Natural killer cell treated with Interleukin-12 subunit alpha and Interleukin-12 subunit beta and Interleukin-15 and Interleukin-18, amount 100 ng/mL, for 72 hours (primary cell): ENCODE measurements around the gene EPSTI1. TPM values are rescaled to one million over a fixed set of nuclear protein-coding genes. Genes with fewer than 3 reads are reported as not detected.
"Not testable (repeated sequence)": the region's sequence is repeated elsewhere in the genome, so short reads cannot be mapped to it uniquely, and the experiment has no call there.

Experiments
- ATAC-seq, 2 donors: fragments of 150-1000 bp; cut with Tn5 transposase in 1 of 2; sonication (Bioruptor Pico), chemical (Tn5 transposase) in 1 of 2; 2 replicates each; pipeline ENCODE4 v1.10.0; 2021
- DNase-seq: peaks from one replicate; pipeline ENCODE4 v3.0.0; 2022; ENCODE audit warnings: low spot score
- H3K27ac Mint-ChIP-seq, 2 donors: 1 replicate in 1 of 2; 2 replicates in 1 of 2; pipeline ENCODE4 v1.8.0; 2022; ENCODE audit warnings: mixed read lengths in 2 of 2, mild to moderate bottlenecking in 1 of 2, moderate library complexity in 1 of 2
- H3K27me3 Mint-ChIP-seq, 2 donors: 1 replicate in 1 of 2; 2 replicates in 1 of 2; pipeline ENCODE4 v1.8.0; 2022; ENCODE audit warnings: mixed read lengths in 2 of 2
- H3K36me3 Mint-ChIP-seq: one replicate; pipeline ENCODE4 v1.8.0; 2022; ENCODE audit warnings: mixed read lengths
- H3K4me1 Mint-ChIP-seq, 2 donors: 1 replicate in 1 of 2; 2 replicates in 1 of 2; pipeline ENCODE4 v1.8.0; 2022; ENCODE audit warnings: low read depth in 2 of 2, mixed read lengths in 2 of 2, mild to moderate bottlenecking in 1 of 2
- H3K4me3 Mint-ChIP-seq: one replicate; pipeline ENCODE4 v1.8.0; 2022; ENCODE audit warnings: mixed read lengths
- H3K9me3 Mint-ChIP-seq: 2 replicates; pipeline ENCODE4 v1.8.0; 2022; ENCODE audit warnings: mixed read lengths
- total RNA-seq, 2 donors: library from RNA; stranded (reverse); gene quantifications; one replicate each; pipeline ENCODE4 v1.2.3, GENCODE V29; 2022

The EPSTI1 gene
- total RNA-seq, 2 donors from 2014 or later: 29.6 to 37.9 TPM

DNA sequence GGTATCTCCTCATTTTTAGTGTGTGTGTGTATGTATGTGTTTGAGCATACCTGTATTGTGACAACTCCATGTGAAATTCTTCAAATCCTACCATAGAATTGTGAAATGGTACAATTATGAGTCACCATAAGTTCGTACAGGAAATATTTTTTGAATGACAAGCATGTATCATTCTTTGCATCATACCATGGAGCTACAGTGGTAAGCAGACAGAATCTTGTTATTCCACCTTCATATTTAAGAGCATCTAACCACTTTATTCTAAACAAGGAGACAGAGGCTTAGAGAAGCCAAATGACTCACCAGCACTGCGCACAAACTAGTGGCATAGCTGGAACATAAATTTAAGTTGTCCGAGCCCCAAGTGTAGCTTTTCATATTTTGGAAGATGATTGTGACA, 4.5 kb upstream of the EPSTI1 start:
- peak overlapping the region; percentile 64 for H3K4me3 Mint-ChIP-seq
- ATAC-seq: peak; percentile 60 to 62
- H3K9me3 Mint-ChIP-seq: no peaks in the 10 kb centered on the region
- H3K27ac Mint-ChIP-seq: peak overlapping the region; percentile 91 to 99
- H3K36me3 Mint-ChIP-seq: no peaks in the 10 kb centered on the region
- H3K4me1 Mint-ChIP-seq: peaks cover 54 to 59% of the 10 kb centered on the region in 2 donors
- DNase-seq: no peak
- H3K27me3 Mint-ChIP-seq: no peaks in the 10 kb centered on the region

DNA sequence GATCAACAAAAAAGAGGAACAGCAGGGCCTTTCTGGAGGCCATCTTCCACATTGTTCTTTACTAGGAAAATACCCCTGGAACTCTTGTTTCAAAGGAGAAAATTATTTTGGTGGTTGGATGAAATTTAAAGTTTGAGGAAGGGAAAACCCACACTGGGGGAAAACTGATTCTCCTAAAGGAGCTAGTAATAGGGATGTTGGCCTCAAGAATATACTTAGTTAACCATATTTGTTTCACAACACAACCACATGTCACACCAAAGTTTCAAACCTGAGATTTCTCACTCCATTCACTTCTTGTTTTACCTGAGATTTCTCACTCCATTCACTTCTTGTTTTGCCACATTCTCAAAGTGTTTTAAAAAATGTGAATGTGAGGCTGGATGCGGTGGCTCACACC, 2.8 kb upstream of the EPSTI1 start:
- Mint-ChIP-seq H3K4me3 (no peak overlapping the region), H3K9me3 (no peaks in the 10 kb centered on the region), H3K27me3 (no peaks in the 10 kb centered on the region), H3K36me3 (no peaks in the 10 kb centered on the region), H3K27ac (peak overlapping the region; percentile 99 to 100), H3K4me1 (peaks cover 68 to 69% of the 10 kb centered on the region in 2 donors)
- no peak for ATAC-seq
- DNase-seq: no peak

DNA sequence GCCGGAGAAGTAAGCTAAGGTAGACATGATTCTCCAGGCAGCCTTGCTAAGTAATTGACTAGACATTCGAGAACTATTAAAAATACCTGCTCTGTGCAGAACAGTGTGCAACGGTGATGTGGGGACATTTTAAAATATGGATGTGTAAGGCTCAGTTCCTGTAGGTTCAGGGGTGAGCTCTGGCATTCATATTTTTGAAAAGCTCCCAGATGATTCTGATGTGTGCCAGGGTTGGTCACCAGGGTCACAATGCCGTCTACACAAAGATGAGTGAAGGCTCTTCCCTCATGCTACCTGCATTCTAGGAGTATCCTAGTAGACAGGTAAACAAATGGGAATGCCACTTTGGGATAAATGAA, 702 bp upstream of the EPSTI1 start:
- peaks cover 67 to 69% of the 10 kb centered on the region in 2 donors for H3K4me1 Mint-ChIP-seq
- no peaks in the 10 kb centered on the region for H3K27me3 Mint-ChIP-seq
- no peaks in the 10 kb centered on the region for H3K9me3 Mint-ChIP-seq
- DNase-seq (no peak), ATAC-seq (peak in 1 of 2 donors; percentile 2)
- H3K4me3 Mint-ChIP-seq: peak overlapping the region; percentile 83
- peak overlapping the region; percentile 99 to 100 for H3K27ac Mint-ChIP-seq
- H3K36me3 Mint-ChIP-seq: no peaks in the 10 kb centered on the region

DNA sequence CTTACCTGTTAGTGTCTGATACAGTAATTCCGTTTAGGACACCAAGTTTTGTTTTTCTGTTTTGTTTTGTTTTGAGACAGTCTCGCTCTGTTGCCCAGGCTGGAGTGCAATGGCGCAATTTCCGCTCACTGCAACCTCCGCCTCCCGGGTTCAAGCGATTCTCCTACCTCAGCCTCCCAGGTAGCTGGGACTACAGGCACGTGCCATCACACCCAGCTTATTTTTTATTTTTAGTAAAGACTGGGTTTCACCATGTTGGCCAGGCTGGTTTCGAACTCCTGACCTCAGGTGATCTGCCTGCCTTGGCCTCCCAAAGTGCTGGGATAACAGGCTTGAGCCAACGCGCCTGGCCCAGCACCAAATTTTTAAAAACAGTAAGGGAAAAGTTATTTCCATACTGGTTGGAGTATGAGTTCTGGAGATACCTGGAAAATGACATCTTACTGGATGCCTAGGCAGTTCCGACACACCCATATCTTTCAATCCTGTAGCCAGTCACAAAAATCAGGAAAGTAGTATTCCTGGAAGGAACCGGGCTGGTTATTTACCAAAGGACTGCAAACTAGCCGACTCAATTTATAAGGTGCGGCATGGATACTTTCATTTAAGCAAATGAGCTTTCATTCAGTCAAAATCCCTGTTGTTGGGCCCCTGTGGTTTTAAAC, 676 bp downstream of the EPSTI1 start:
- not testable (repeated sequence) for ATAC-seq, H3K27me3 Mint-ChIP-seq, H3K9me3 Mint-ChIP-seq, DNase-seq, H3K36me3 Mint-ChIP-seq
- peaks cover 53 to 56% of the 10 kb centered on the region in 2 donors for H3K4me1 Mint-ChIP-seq
- H3K4me3 Mint-ChIP-seq: peak overlapping the region; percentile 83
- H3K27ac Mint-ChIP-seq: peak overlapping the region; percentile 99 to 100

DNA sequence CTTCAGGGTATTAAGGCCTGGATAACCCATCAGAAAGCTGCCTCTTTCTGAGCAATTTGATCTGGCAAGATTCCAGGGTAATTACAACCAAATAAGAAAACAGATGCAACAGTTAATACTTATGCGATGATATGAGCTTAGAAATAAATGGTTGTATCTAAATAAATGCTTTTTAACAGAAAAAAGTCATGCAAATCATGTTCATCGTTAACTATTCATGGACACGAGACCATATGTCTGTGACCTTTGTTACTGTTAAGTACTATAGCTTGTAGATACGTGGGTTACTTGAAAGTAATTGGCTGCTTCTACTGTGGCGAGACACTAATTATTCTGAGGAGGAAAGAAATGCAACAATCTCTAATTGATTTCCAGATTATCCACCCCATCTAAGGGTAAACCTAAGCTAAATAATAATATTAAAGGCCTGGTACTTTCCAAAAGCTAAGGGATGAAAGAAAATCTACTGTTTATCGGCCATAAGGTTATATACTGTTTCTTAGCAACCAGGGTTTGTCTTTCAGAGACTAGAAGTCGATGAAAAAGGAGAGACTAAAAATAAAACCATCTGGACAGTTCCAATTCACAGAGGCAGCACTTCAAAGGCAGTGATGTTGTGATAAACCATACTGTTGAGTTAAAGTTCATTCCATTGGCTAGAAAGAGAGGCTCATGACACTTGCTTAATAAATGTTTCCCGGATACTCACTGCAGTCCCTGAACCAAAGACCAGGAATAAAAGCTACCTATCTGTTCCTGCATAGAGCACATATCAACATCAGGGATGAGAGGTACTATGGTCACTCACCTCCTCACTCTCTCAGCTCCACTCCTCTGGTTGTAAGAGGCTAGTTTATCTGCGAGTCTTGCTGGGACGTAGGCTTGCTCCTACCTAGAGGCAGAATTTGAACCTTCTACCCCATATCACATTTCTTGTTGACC, 1.5 kb downstream of the EPSTI1 start:
- Mint-ChIP-seq H3K27me3 (no peaks in the 10 kb centered on the region), H3K9me3 (no peaks in the 10 kb centered on the region), H3K4me1 (peaks cover 50 to 54% of the 10 kb centered on the region in 2 donors), H3K4me3 (peak overlapping the region; percentile 83), H3K27ac (peak overlapping the region; percentile 99 to 100), H3K36me3 (no peaks in the 10 kb centered on the region)
- no peak for DNase-seq
- ATAC-seq: no peak

DNA sequence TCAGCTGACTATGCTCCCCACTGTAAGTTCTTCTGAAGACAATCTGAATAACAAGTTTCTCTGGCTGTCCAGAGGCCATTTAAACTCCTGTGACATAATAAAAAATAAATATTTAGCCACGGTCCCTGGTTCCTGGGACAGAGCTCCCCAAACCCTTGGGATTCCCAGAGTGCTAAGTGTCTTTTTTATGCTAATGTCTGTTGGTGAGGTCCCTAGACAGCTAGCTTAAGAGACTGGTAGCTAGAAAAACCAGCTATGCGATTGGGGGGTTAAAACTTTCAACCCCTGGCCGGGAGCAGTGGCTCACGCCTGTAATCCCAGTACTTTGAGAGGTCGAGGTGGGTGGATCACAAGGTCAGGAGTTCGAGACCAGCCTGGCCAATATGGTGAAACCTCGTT, 5.9 kb downstream of the EPSTI1 start:
- peak overlapping the region in 1 of 2 donors; percentile 54 for H3K27ac Mint-ChIP-seq
- ATAC-seq (no peak), DNase-seq (no peak)
- H3K36me3 Mint-ChIP-seq: peaks cover 10% of the 10 kb centered on the region
- H3K4me3 Mint-ChIP-seq: no peak overlapping the region
- H3K4me1 Mint-ChIP-seq: peaks cover 39 to 46% of the 10 kb centered on the region in 2 donors
- no peaks in the 10 kb centered on the region for H3K9me3 Mint-ChIP-seq
- H3K27me3 Mint-ChIP-seq: no peaks in the 10 kb centered on the region

DNA sequence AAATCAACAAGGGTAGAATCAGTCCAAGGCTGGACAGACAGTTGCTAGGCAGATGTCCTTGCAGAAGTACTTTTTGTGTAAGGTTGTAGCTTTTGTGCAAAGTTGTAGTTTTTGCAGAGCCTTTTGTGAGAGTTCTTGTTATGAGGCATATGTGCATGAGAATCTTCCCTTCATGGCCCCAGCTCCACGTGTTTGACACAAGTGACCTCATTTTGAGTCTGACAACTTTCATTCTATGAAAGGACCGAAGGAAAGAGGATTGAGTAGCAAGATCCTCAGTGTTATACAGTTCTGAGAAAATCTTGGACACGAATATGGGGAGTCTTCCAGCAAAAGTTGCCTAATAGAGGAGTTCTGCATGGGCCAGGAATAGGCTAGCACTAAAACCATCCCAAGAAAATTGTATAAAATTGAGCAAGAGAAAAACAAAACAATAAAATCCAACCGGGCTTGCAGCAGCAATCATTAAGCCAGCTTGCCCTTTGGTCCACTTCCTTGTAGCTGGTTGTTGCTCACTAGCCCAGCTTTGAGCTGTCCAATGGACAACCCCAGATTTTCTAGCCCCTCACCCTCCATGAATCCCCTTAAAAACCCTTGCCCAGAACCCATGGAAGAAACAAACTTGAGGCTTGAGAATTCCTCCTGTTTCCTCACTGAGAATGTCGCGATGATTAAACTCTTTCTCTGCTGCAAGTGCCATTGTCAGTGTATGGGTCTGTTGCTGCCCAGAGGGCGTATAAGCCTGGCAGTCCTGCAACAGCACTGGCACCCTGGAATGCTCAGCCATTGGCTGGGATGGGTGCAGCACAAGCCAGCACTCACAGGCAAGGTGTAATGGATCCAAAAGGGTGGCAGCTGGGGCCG, 6.5 kb downstream of the EPSTI1 start:
- no peaks in the 10 kb centered on the region for H3K27me3 Mint-ChIP-seq
- H3K4me1 Mint-ChIP-seq: peaks cover 32 to 43% of the 10 kb centered on the region in 2 donors
- peak overlapping the region; percentile 4 for H3K4me3 Mint-ChIP-seq
- no peak for DNase-seq
- ATAC-seq: peak in 1 of 2 donors; percentile 53
- no peaks in the 10 kb centered on the region for H3K9me3 Mint-ChIP-seq
- peaks cover 10% of the 10 kb centered on the region for H3K36me3 Mint-ChIP-seq
- H3K27ac Mint-ChIP-seq: peak overlapping the region in 1 of 2 donors; percentile 54

DNA sequence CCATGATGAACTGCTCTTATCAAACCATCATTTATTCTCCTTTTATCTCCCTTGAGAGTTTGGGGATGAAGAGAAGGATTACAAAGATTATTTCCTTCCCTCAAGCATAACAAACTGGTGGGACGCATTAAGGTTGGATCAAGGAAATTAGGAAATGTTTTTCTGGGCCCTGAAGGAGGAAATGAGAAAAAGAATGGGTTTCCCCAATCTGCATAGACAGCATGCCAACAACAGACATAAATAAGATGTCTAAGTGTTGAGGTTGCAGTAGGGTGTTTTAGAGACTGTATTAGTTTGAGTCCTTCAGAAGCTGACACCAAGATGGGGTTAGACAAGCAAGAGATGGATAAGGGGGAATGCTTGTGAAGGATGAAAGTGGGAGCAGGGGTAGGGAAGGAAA, 7.3 kb downstream of the EPSTI1 start:
- Mint-ChIP-seq H3K4me1 (peaks cover 30 to 41% of the 10 kb centered on the region in 2 donors), H3K27ac (no peak overlapping the region), H3K36me3 (peaks cover 17% of the 10 kb centered on the region), H3K27me3 (no peaks in the 10 kb centered on the region), H3K4me3 (peak overlapping the region; percentile 16), H3K9me3 (peaks cover 3% of the 10 kb centered on the region)
- ATAC-seq (no peak), DNase-seq (no peak)

DNA sequence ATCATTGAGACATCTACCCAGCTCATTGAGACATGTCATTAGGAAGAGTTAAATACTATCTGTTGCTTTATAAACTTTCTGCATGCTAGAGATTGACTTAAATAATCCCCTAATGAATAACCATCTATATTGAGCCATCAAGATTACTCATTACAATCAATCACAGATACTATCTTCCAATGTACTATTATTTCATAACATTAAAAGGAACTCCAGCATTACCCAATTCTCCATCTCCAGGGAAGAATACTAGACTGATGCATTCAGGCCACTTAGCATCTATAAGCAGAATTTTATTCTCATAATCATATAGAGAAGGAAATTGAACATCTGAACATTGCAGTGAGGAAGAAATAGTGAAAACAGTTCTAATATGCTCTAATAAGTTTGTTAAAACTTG, 8.0 kb downstream of the EPSTI1 start:
- no peak overlapping the region for H3K27ac Mint-ChIP-seq
- peaks cover 3% of the 10 kb centered on the region for H3K9me3 Mint-ChIP-seq
- ATAC-seq: no peak
- H3K27me3 Mint-ChIP-seq: no peaks in the 10 kb centered on the region
- H3K36me3 Mint-ChIP-seq: peaks cover 17% of the 10 kb centered on the region
- DNase-seq: no peak
- peaks cover 28 to 40% of the 10 kb centered on the region in 2 donors for H3K4me1 Mint-ChIP-seq
- no peak overlapping the region for H3K4me3 Mint-ChIP-seq

DNA sequence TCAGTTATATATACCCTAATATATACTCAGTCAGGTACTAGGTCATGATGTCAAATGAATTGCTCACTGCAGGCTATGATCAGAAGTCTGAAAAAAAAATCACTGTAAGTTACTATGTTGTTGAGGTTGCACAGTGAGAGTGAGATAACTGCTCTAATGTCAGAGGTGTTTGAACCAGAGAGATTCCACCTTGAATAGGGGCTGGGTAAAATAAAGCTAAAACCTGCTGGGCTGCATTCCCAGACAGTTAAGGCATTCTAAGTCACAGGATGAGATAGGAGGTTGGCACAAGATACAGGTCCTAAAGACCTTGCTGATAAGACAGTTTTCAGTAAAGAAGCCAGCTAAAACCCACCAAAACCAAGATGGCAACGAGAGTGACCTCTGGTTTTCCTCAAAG, 10.2 kb downstream of the EPSTI1 start:
- DNase-seq (no peak), ATAC-seq (no peak)
- H3K36me3 Mint-ChIP-seq: peaks cover 17% of the 10 kb centered on the region
- H3K4me1 Mint-ChIP-seq: peaks cover 38 to 48% of the 10 kb centered on the region in 2 donors
- no peak overlapping the region for H3K27ac Mint-ChIP-seq
- H3K4me3 Mint-ChIP-seq: no peak overlapping the region
- H3K9me3 Mint-ChIP-seq: peaks cover 3% of the 10 kb centered on the region
- no peaks in the 10 kb centered on the region for H3K27me3 Mint-ChIP-seq

DNA sequence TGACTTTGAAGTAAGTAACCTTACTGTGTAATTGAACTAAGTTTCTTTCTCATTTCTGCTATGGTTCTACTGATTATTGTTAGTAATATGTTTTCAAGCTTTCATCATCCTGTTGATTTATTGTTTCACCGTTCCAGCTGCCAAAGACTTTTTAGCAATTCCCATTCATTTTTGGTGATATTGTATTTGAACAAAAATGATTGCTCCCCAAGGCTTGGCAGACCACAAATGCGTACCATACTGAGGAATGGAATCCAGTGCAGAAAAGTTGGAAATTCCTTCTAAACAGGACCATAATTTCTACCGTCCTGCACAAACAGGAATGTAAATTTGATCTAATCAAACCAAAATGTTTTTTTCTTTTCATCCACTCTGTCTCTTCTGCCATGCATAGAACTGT, 10.7 kb downstream of the EPSTI1 start:
- Mint-ChIP-seq H3K36me3 (peaks cover 17% of the 10 kb centered on the region), H3K27ac (no peak overlapping the region), H3K4me3 (no peak overlapping the region), H3K27me3 (no peaks in the 10 kb centered on the region), H3K4me1 (peaks cover 38 to 52% of the 10 kb centered on the region in 2 donors), H3K9me3 (peaks cover 3% of the 10 kb centered on the region)
- DNase-seq (no peak), ATAC-seq (no peak)

DNA sequence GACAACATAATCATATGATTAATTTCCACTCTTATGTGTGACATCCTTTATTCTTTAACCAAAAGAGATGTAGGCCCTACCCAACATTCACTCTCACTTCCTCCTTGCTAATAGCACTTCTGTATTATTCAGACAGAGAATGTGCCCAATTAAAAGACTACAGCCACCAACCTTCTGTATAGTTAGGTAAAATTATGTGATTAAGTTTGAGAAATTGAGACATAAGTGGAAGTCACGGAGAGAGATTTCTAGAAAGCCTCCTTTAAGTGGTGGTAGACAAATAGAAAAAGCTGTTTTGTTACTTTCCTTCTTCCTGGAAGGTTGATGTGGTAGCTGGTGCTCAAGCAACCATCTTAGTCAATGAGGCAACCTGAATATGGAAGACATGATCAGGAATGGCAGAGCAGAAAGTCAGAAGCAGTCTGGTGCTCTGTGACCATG, 14.8 kb downstream of the EPSTI1 start:
- Mint-ChIP-seq H3K4me3 (no peak overlapping the region), H3K27me3 (no peaks in the 10 kb centered on the region), H3K27ac (peak overlapping the region in 1 of 2 donors; percentile 23), H3K9me3 (peaks cover 3% of the 10 kb centered on the region), H3K4me1 (peaks cover 16 to 41% of the 10 kb centered on the region in 2 donors), H3K36me3 (peaks cover 7% of the 10 kb centered on the region)
- ATAC-seq (peak in 1 of 2 donors; percentile 62), DNase-seq (no peak)

DNA sequence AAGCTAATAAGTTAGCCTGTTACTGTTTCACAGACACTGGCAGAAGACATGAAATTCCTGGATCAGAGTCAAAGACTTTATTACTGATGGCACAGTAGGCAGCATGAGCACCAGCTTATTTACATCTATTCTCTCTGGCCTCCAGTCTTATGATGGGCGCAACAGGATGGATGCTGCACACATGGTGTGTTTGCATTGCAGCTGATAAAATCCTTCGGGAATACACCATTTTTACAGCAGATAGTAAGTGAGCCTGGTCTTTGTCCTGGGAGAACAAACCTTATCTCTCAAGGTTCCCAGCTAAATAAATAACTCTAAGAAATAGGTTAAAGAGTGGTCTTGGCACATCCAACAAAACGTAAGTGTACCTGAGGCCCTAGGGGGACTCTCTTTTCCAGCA, 16.0 kb downstream of the EPSTI1 start:
- H3K36me3 Mint-ChIP-seq: peaks cover 7% of the 10 kb centered on the region
- DNase-seq (no peak), ATAC-seq (no peak)
- no peak overlapping the region for H3K27ac Mint-ChIP-seq
- peaks cover 23 to 41% of the 10 kb centered on the region in 2 donors for H3K4me1 Mint-ChIP-seq
- no peaks in the 10 kb centered on the region for H3K27me3 Mint-ChIP-seq
- H3K9me3 Mint-ChIP-seq: peaks cover 3% of the 10 kb centered on the region
- H3K4me3 Mint-ChIP-seq: no peak overlapping the region
